Measurements from ENCODE around the gene CD274.

- no peak for TF ChIP-seq POLR2AphosphoS5 (IDR thresholded peaks at IDR 0.05; ENCODE audit: low read depth)
- no peak for TF ChIP-seq CTCF (IDR thresholded peaks at IDR 0.05; ENCODE audit: insufficient read depth, low read length)
- TF ChIP-seq GABPA (IDR thresholded peaks at IDR 0.05; ENCODE audit: low read depth): no peak
Measured at GRCh38 chr9:5466766-5467165, 16.4 kb downstream of the CD274 start.

All from HL-60 (cell line).